T-cell (primary cell): ENCODE results near the gene WDR45B. TPM values are rescaled to one million over a fixed set of nuclear protein-coding genes. Genes with fewer than 3 reads are reported as not detected.

Source experiments
- ATAC-seq, 4 experiments: fragments of 200-7000 bp in 3 of 4; fragments of 150-1000 bp in 1 of 4; cut with Tn5 transposase; replicated peaks in 1 of 4; 1 replicate in 3 of 4; 2 replicates in 1 of 4; pipeline ENCODE4 v1.10.0; 2021; ENCODE audit warnings: moderate library complexity in 3 of 4, mild to moderate bottlenecking in 2 of 4, moderate number of reproducible peaks in 1 of 4
- CTCF ChIA-PET, 2 donors: fragments of 300-600 bp; sonication (Branson Sonifier 250); formaldehyde crosslinking; loops; one replicate each; lab custom pipeline; 2022; ENCODE audit warnings: antibody characterized with exemption in 2 of 2; lab: Charles Lee
- POLR2A ChIA-PET, 2 donors: fragments of 300-600 bp; sonication (Branson Sonifier 250); formaldehyde crosslinking; loops; one replicate each; lab custom pipeline; 2022; ENCODE audit warnings: antibody characterized with exemption in 2 of 2; lab: Charles Lee
- DNase-seq, 35 experiments: peaks; one replicate each; pipeline versions ENCODE4 v3.0.0 to v3.0.0-alpha.2; 2013 to 2023
- H3K27ac ChIP-seq: one replicate; pipeline ENCODE4 v1.5.1; 2013; ENCODE audit warnings: low read length
- H3K27me3 ChIP-seq, 2 experiments: replicated peaks in 1 of 2; 1 replicate in 1 of 2; 2 replicates in 1 of 2; pipeline versions ENCODE4 v1.6.1 to v1.7.0; 2013; ENCODE audit warnings: low read length in 1 of 2, mixed read lengths in 1 of 2; ENCODE audit not compliant: control insufficient read depth in 2 of 2, insufficient read depth in 2 of 2; ENCODE audit errors: extremely low read depth in 1 of 2
- H3K36me3 ChIP-seq, 2 donors: 1 replicate in 1 of 2; 2 replicates in 1 of 2; pipeline versions ENCODE4 v1.6.1 to v1.7.0; 2013; ENCODE audit warnings: low read length in 1 of 2; ENCODE audit not compliant: control insufficient read depth in 2 of 2, insufficient read depth in 1 of 2; ENCODE audit errors: extremely low read depth in 1 of 2
- H3K4me1 ChIP-seq, 2 experiments: 1 replicate in 1 of 2; 2 replicates in 1 of 2; pipeline versions ENCODE4 v1.6.1 to v1.7.0; 2013; ENCODE audit warnings: low read length in 2 of 2, mixed read lengths in 1 of 2; ENCODE audit not compliant: insufficient read depth in 2 of 2, control insufficient read depth in 1 of 2; ENCODE audit errors: extremely low read depth in 1 of 2
- H3K4me3 ChIP-seq, 2 donors: 1 replicate in 1 of 2; 2 replicates in 1 of 2; pipeline versions ENCODE4 v1.5.1 to v1.7.0; 2013; ENCODE audit warnings: mild to moderate bottlenecking in 2 of 2, low read length in 1 of 2, moderate library complexity in 1 of 2; ENCODE audit not compliant: control insufficient read depth in 1 of 2; ENCODE audit errors: extremely low read depth in 1 of 2
- H3K9me3 ChIP-seq: 2 replicates; pipeline ENCODE4 v1.7.0; 2013
- H3K27ac Mint-ChIP-seq, 2 donors: one replicate each; pipeline ENCODE4 v1.8.0; 2020 to 2021; ENCODE audit warnings: mild to moderate bottlenecking in 2 of 2, mixed read lengths in 2 of 2
- H3K27me3 Mint-ChIP-seq, 2 donors: one replicate each; pipeline ENCODE4 v1.8.0; 2021 to 2022; ENCODE audit warnings: mixed read lengths in 2 of 2
- H3K36me3 Mint-ChIP-seq: one replicate; pipeline ENCODE4 v1.8.0; 2021; ENCODE audit warnings: mixed read lengths
- H3K4me1 Mint-ChIP-seq, 3 donors: one replicate each; pipeline ENCODE4 v1.8.0; 2020 to 2022; ENCODE audit warnings: mixed read lengths in 3 of 3, mild to moderate bottlenecking in 1 of 3
- H3K4me3 Mint-ChIP-seq, 3 donors: one replicate each; pipeline ENCODE4 v1.8.0; 2020 to 2022; ENCODE audit warnings: mild to moderate bottlenecking in 3 of 3, mixed read lengths in 3 of 3, moderate library complexity in 3 of 3
- H3K9me3 Mint-ChIP-seq, 3 donors: one replicate each; pipeline ENCODE4 v1.8.0; 2020 to 2022; ENCODE audit warnings: mixed read lengths in 3 of 3
- WGBS: methylation state at CpG from one replicate; pipeline ENCODE4 v1.1.5; 2013; ENCODE audit warnings: missing lambda C conversion rate; ENCODE audit not compliant: insufficient coverage; 5-methylcytosine and 5-hydroxymethylcytosine counted together
- total RNA-seq, 35 experiments: library from RNA in 6 of 35; stranded (reverse) in 6 of 35; fragments of 120-200 nt in 1 of 35; gene quantifications; one replicate each; pipeline versions ENCODE4 v1.2.1 to v1.2.4 and lab custom pipeline; 2013 to 2026

The WDR45B gene
- total RNA-seq, 5 donors from 2014 or later (not counting 1 experiment from before 2014, with no cell fraction given) = 57.3 to 81.5 (median 59.4) TPM

GRCh38 chr17:82658796-82659452, 10.7 kb upstream of the WDR45B start:
- Histone ChIP-seq H3K27me3 (no peaks in the 10 kb centered on the region), H3K27ac (no peak overlapping the region), H3K4me3 (no peak overlapping the region), H3K4me1 (no peaks in the 10 kb centered on the region), H3K36me3 (peaks cover 2 to 3% of the 10 kb centered on the region in 2 donors), H3K9me3 (no peaks in the 10 kb centered on the region)
- ChIA-PET CTCF (no interaction called here), POLR2A (no interaction called here)
- Mint-ChIP-seq H3K27me3 (no peaks in the 10 kb centered on the region), H3K27ac (no peak overlapping the region), H3K4me3 (no peak overlapping the region), H3K36me3 (peaks cover 11% of the 10 kb centered on the region), H3K4me1 (no peaks in the 10 kb centered on the region), H3K9me3 (no peaks in the 10 kb centered on the region)
- WGBS = 94% methylated on average over 36 of the region's 36 CpGs
- no peak for DNase-seq
- ATAC-seq = no peak

GRCh38 chr17:82658331-82658730, 10.1 kb upstream of the WDR45B start:
- H3K4me3 Mint-ChIP-seq = no peak overlapping the region
- no peaks in the 10 kb centered on the region for H3K27me3 ChIP-seq
- peaks cover 11% of the 10 kb centered on the region for H3K36me3 Mint-ChIP-seq
- no peaks in the 10 kb centered on the region for H3K4me1 Mint-ChIP-seq
- no peaks in the 10 kb centered on the region for H3K4me1 ChIP-seq
- no peak for DNase-seq
- ChIA-PET POLR2A (no interaction called here), CTCF (no interaction called here)
- no peaks in the 10 kb centered on the region for H3K9me3 ChIP-seq
- H3K36me3 ChIP-seq = peaks cover 2 to 3% of the 10 kb centered on the region in 2 donors
- H3K27me3 Mint-ChIP-seq = no peaks in the 10 kb centered on the region
- no peak overlapping the region for H3K27ac Mint-ChIP-seq
- no peak overlapping the region for H3K27ac ChIP-seq
- H3K9me3 Mint-ChIP-seq = no peaks in the 10 kb centered on the region
- ATAC-seq = no peak
- no peak overlapping the region for H3K4me3 ChIP-seq
- 90% methylated on average over 23 of the region's 23 CpGs for WGBS

- POLR2A ChIA-PET = interaction anchor here in 1 of 2 donors (0.6 kb wide), 1 partner anchor 17 kb away, joined by 7 read pairs; no protein-coding TSS in a partner anchor
- no peak overlapping the region for H3K4me3 Mint-ChIP-seq
- CTCF ChIA-PET = no interaction called here
- Histone ChIP-seq H3K9me3 (no peaks in the 10 kb centered on the region), H3K27me3 (no peaks in the 10 kb centered on the region), H3K4me3 (no peak overlapping the region), H3K36me3 (peaks cover 2 to 3% of the 10 kb centered on the region in 2 donors), H3K4me1 (no peaks in the 10 kb centered on the region), H3K27ac (no peak overlapping the region)
- WGBS = 94% methylated on average over 19 of the region's 19 CpGs
- DNase-seq = no peak
- H3K9me3 Mint-ChIP-seq = no peaks in the 10 kb centered on the region
- no peaks in the 10 kb centered on the region for H3K4me1 Mint-ChIP-seq
- H3K27me3 Mint-ChIP-seq = no peaks in the 10 kb centered on the region
- peaks cover 11% of the 10 kb centered on the region for H3K36me3 Mint-ChIP-seq
- no peak overlapping the region for H3K27ac Mint-ChIP-seq
- no peak for ATAC-seq
Measured at GRCh38 chr17:82657926-82658325, 9.7 kb upstream of the WDR45B start.

- Histone ChIP-seq H3K36me3 (peaks cover 1 to 2% of the 10 kb centered on the region in 2 donors), H3K27me3 (no peaks in the 10 kb centered on the region), H3K9me3 (no peaks in the 10 kb centered on the region), H3K27ac (no peak overlapping the region), H3K4me3 (no peak overlapping the region), H3K4me1 (no peaks in the 10 kb centered on the region)
- ATAC-seq = no peak
- ChIA-PET CTCF (no interaction called here), POLR2A (no interaction called here)
- 95% methylated on average over 16 of the region's 16 CpGs for WGBS
- no peak overlapping the region for H3K27ac Mint-ChIP-seq
- no peaks in the 10 kb centered on the region for H3K4me1 Mint-ChIP-seq
- no peak overlapping the region for H3K4me3 Mint-ChIP-seq
- peaks cover 11% of the 10 kb centered on the region for H3K36me3 Mint-ChIP-seq
- H3K9me3 Mint-ChIP-seq = no peaks in the 10 kb centered on the region
- no peak for DNase-seq
- H3K27me3 Mint-ChIP-seq = no peaks in the 10 kb centered on the region
Measured at GRCh38 chr17:82656266-82656665, 8.0 kb upstream of the WDR45B start.

GRCh38 chr17:82655523-82655922, 7.3 kb upstream of the WDR45B start:
- Mint-ChIP-seq H3K4me3 (no peak overlapping the region), H3K4me1 (no peaks in the 10 kb centered on the region), H3K27me3 (no peaks in the 10 kb centered on the region), H3K36me3 (peaks cover 11% of the 10 kb centered on the region), H3K27ac (no peak overlapping the region), H3K9me3 (no peaks in the 10 kb centered on the region)
- DNase-seq = no peak
- no peaks in the 10 kb centered on the region for H3K4me1 ChIP-seq
- 75% methylated on average over 11 of the region's 13 CpGs for WGBS
- ChIA-PET POLR2A (no interaction called here), CTCF (no interaction called here)
- H3K36me3 ChIP-seq = peaks cover 0 to 2% of the 10 kb centered on the region in 2 donors
- ATAC-seq = no peak
- no peak overlapping the region for H3K4me3 ChIP-seq
- no peaks in the 10 kb centered on the region for H3K27me3 ChIP-seq
- H3K27ac ChIP-seq = no peak overlapping the region
- H3K9me3 ChIP-seq = no peaks in the 10 kb centered on the region

GRCh38 chr17:82655038-82655479, 6.8 kb upstream of the WDR45B start:
- no peak overlapping the region for H3K4me3 ChIP-seq
- H3K27ac ChIP-seq = no peak overlapping the region
- H3K27me3 Mint-ChIP-seq = no peaks in the 10 kb centered on the region
- ChIA-PET POLR2A (no interaction called here), CTCF (no interaction called here)
- no peaks in the 10 kb centered on the region for H3K4me1 ChIP-seq
- H3K4me3 Mint-ChIP-seq = no peak overlapping the region
- peaks cover 0 to 2% of the 10 kb centered on the region in 2 donors for H3K36me3 ChIP-seq
- ATAC-seq (no peak), DNase-seq (no peak)
- H3K27me3 ChIP-seq = no peaks in the 10 kb centered on the region
- no peaks in the 10 kb centered on the region for H3K9me3 ChIP-seq
- peaks cover 10% of the 10 kb centered on the region for H3K36me3 Mint-ChIP-seq
- 83% methylated on average over 5 of the region's 15 CpGs for WGBS
- no peak overlapping the region for H3K27ac Mint-ChIP-seq
- H3K9me3 Mint-ChIP-seq = no peaks in the 10 kb centered on the region
- H3K4me1 Mint-ChIP-seq = peaks cover 0 to 4% (median 0%) of the 10 kb centered on the region in 3 donors
